Stimulated activated naive CD8-positive, alpha-beta T cell treated with anti-CD3 and anti-CD28 coated beads, Interleukin-15, Interleukin-2, amounts not matched to agents 100 U/mL and 50 U/mL, for 24 hours (primary cell): ENCODE measurements around the gene TPD52L1.
A peak's percentile ranks its signal among the peaks of the same experiment; 100 is the strongest.
"Not testable (repeated sequence)": the region's sequence is repeated elsewhere in the genome, so short reads cannot be mapped to it uniquely, and the experiment has no call there.

Experiments used
- ATAC-seq: fragments of 150-1000 bp; cut with Tn5 transposase; one replicate; pipeline ENCODE4 v1.10.0; 2021
- DNase-seq: peaks from one replicate; pipeline ENCODE4 v3.0.0; 2021

Gene TPD52L1

DNA sequence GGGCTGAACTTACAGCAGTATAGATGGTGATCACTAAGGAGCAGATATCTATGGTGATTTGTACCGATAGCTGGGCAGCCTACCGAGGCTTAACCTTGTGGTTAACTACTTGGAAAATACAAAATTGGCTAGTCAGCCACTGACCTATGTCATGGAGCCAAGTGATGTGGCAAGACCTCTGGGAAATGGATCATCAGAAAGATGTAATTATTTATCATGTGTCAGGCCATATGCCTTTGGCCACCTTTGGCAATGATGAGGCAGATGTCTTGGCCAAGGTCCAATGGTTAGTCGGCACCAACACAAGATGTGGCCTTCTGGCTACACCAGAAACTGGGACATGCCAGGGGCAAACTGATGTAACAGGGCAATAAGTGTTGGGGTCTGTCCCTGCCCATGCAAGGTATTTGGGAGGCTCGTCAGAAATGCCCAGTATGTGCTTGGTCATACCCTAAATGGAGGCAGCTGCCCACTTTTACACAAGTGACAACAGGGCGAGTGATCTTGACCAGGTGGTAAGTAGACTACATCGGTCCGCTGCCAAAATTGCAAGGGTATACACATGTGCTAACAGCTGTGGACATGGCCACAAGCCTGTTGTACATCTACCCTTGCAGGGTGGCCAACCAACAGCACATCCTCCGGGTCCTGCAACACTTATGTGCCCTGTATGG, 118.0 kb downstream of the TPD52L1 start:
- DNase-seq, result no peak
- no peak for ATAC-seq

DNA sequence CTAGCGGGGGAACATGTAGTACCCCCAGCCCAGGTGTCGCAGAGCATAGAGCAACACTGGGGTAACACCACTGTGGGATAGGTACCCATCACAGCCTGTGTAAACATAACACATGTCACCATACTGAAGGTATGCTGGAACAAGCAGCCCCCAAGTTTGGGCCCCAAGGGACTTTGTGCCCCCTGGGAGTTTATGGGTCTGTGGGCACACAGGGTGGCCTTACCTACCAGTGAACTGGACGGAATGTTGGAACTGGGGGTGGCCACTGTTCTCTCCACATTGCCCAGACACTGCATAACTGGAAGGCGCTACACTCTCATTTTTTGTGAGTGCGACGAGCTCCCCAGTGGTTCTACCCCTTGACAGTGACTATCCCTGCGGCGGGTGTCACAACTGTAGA, 119.7 kb downstream of the TPD52L1 start:
- no peak for ATAC-seq
- no peak for DNase-seq

DNA sequence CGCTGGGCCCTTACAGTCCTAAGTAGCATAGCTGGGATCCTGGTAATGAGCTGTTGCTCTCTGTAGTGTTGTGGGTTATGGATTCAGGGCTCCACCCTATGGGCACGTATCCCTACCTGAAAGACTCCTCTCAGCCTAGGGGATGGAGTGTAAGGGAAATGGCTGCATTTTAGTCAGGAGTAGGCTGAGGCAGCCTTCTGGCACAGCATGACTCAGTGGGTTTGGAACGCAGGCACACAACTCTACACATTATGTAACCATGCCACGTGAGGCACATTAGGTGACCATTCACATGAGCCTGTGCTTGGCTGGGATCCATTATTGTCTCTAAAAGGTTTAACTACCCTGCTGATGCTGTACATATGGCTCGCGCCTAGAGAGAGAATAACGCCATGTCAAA, 120.4 kb downstream of the TPD52L1 start:
- ATAC-seq (no peak), DNase-seq (no peak)

DNA sequence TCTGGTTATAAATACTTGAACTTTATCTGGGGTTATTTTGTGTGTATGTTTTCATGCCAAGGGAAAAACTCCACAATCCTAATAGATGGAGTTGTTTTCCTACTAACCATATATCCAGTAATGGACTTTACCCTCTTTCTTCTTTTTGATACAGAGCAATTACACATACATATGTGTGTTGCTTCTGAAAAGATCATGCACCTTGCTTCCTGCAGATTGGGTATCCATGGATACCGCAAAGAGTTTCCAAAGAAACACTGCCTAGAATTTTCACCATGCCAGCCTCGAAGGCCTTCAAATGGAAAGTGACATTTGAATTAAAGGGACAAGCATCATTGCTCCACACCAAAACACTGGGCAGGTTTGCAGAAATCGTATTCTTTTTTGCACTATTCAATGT, 121.4 kb downstream of the TPD52L1 start:
- no peak for ATAC-seq
- DNase-seq, result no peak

DNA sequence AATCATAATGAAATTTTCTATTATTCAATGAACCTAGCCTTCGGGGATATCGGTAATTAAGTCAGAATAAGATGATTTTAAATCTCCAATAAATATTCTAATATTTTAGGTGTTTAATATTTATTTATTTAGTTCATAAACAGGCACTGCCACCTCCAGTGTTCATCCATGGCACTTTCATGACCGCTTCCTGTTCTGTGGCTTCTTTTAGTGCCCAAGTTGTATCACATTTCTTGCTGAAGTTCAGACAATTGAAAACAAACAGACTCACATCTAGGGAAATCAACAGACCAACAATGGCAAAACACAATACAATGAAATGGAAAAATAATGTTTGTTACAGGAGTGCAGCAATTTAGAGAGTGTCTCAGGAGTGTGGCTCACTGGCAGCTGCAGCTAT, 122.2 kb downstream of the TPD52L1 start:
- no peak for DNase-seq
- no peak for ATAC-seq

DNA sequence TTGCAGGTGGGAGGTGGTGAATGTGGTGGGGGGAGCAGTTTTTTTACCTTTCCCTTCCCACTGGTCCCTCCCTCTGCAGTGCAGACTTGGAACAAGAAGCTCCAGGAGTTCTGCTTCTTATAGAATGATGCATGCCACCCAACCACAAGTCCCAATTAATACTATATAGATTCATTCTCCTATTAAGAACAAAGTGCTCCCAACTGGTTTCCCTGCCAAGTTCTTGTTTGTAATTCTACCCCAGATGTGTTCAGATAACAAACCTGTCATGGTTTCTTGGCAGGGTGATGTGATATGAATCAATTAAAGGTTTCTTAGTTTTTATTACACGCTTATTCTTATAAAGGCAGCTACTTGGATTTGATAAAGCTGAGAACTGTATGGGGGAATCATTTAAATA, 124.3 kb downstream of the TPD52L1 start:
- DNase-seq (no peak), ATAC-seq (no peak)

DNA sequence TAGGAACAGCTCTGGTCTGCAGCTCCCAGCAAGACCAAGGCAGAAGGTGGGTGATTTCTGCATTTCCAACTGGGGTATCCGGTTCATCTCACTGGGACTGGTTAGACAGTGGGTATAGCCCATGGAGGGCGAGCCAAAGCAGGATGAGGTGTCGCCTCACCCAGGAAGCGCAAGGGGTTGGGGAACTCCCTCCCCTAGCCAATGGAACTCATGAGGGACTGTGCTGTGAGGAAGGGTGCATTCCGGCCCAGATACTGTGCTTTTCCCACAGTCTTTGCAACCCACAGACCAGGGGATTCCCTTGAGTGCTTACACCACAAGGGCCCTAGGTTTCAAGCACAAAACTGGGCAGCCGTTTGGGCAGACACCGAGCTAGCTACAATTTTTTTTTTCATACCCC, 126.4 kb downstream of the TPD52L1 start:
- ATAC-seq (no peak), DNase-seq (no peak)

DNA sequence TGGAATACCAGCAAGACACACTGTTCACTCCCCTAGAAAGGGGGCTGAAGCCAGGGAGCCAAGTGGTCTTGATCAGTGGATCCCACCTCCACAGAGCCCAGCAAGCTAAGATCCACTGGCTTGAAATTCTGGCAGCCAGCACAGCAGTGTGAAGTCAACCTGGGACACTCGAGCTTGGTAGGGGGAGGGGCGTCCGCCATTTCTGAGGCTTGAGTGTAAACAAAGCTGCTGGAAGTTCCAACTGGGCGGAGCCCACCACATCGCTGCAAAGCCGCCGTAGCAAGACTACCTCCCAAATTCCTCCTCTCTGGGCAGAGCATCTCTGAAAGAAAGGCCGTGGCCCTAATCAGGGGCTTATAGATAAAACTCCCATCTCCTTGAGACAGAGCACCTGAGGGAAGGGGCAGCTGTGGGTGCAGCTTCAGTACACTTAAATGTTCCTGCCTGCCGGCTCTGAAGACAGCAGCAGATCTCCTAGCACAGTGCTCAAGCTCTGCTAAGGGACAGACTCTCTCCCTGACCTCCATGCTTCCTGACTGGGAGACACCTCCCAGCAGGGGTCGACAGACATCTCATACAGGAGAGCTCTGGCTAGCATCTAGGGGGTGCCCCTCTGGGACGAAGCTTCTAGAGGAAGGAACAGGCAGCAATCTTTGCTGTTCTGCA, 126.9 kb downstream of the TPD52L1 start:
- DNase-seq, ATAC-seq: not testable (repeated sequence)

DNA sequence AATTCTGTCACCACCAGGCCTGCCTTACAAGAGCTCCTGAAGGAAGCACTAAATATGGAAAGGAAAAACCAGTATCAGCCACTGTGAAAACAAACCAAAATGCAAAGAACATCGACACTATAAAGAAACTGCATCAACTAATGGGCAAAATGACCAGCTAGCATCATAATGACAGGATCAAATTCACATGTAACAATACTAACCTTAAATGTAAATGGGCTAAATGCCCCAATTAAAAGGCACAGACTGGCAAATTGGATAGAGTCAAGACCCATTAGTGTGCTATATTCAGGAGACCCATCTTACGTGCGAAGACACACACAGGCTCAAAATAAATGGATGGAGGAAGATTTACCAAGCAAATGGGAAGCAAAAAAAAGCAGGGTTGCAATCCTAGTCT, 128.9 kb downstream of the TPD52L1 start:
- DNase-seq, ATAC-seq: not testable (repeated sequence)

DNA sequence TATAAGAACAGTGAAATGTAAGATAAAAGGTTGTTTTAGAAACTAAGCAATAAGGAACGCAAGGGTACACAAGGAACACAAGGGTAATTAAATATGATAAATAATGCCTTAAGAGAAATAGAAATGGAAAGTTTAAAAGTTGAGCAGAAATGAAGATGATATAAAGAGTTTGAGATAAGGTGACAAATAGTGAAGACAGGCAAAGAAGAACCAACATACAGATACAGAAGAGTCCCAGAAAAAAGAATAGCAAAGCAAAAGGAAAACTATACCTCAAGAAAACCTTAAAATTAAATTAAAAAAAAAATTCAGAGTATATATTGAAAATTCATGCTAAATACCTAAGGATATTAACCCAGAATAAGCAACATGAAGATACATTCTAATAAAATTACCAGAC, 131.8 kb downstream of the TPD52L1 start:
- ATAC-seq (no peak), DNase-seq (no peak)

DNA sequence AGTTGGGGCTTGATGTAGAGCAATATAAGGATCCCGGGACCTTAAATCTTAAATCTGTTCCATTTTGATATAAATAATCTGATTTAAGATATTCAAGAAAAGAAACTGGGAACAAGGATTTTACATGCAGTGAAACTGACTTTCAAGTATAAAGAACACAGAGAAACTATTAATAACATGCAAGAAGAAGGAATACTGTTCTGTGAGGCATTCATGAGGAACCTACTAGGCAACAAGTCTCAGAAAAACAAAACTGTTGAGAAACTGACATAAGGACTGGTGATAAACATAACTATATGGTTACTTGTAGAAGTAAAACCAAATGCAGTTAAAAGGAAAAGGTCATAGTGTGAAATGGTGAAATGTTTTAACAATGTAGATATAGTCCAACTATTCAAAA, 132.4 kb downstream of the TPD52L1 start:
- ATAC-seq (no peak), DNase-seq (no peak)

DNA sequence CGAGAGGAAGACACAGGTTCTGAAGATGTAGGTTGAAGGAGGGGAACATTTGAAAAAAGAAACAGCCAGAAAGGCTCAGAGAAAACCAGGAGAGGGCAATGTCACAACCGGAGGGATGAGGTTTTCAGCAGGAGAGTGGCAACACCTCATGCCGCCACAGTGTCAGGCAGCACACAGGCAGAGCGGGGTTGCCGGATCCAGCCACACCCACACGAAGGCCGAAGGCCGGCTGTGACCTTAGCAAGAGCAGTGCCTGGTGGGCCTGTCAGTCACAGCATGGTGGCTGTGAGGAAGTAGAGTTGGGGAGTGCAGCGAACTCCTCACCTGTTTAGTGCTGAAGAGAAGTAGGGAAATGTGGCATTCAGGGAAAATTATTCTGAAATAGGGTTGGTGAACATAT, 134.1 kb downstream of the TPD52L1 start:
- no peak for DNase-seq
- ATAC-seq, result no peak

DNA sequence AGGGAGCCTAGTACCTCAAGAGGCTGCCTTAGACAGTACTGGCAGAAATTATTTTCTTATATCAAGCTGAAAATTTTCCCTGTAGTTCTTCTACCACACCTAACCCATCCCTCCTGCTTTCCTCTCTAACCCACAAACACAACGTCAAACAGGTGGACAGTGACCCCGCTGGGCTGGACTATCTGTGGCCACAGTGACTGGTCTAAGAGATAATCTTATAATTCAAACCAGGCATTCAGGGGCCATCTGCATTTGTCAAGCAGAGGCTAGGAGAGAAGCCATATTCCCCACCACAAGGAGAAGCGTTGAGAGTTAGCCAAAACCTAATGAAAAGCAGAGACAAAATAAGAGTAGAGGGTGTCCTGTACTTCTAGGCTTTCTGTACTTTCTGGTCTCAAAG, 140.0 kb downstream of the TPD52L1 start:
- ATAC-seq (no peak), DNase-seq (no peak)

DNA sequence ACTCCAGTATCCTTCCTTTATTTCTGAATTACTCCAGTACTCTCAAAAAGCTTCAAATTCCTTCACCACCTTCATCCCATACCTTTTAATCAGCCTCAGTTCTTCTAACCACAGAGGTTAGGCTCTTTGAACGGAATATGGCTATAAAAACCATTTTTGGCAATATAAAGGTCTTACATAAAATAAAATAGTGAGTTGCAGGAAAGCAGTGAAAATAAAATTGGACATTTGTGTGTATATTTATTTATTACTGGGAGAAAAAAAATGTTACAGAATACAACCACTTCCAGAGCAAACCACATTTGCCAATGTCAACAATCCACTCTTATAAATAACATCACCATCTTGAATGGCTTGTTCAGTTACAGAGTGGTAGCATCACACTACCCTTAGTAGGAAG, 140.5 kb downstream of the TPD52L1 start:
- ATAC-seq (no peak), DNase-seq (no peak)

DNA sequence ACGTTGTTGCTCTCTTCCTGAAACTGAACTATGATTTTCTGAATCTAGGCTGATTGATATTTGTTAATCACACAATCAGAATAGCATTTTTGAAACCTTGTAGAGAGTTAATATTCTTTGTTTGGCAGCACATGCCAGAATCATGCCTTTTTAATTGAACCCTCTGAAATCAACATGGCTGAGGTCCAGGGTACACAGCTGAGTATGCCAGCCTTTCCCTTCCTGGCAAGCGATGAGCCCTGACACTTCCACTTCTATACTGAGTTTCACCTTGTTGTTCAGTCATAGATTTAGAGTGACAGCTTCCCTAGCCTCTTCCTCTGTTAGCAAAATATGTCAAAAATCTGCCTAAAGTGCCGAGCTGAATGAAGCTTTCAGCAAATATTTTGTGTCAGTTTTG, 141.4 kb downstream of the TPD52L1 start:
- DNase-seq (no peak), ATAC-seq (no peak)

DNA sequence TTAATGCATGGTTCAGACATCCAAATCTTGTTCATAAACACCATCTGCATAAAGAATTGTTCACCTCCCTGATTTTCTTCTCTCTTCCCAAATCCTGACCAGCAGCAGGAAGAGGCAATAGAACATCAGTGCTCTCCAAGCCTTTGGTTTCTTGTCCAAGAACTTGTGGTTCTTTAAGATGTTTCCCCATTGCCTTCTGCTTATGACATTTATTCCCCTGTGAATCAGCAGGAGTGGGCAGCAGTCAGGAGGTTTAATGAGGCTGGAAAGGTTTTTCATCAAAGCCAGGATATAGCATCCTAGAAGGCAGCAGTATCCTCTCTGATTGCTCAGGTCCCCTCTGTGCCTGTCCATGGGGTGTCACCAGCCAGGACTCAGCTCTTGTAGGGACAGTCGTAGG, 142.9 kb downstream of the TPD52L1 start:
- DNase-seq, result no peak
- no peak for ATAC-seq

DNA sequence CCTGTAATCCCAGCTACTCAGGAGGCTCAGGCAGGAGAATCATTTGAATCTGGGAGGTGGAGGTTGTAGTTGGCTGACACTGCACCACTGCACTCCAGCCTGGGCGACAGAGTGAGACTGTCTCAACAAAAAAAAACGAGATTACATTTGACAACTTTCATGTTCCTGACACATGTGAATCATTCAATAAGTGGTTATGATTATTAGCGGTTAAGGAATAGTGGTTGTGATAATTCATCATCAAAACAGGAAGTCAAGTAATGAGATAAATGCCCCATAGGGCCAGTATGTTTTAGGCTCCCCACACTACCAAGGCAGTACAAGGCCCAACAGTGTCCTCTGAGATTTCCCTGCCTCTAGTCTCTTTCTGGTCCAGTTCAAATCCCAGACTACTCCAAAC, 145.7 kb downstream of the TPD52L1 start:
- ATAC-seq (no peak), DNase-seq (no peak)

DNA sequence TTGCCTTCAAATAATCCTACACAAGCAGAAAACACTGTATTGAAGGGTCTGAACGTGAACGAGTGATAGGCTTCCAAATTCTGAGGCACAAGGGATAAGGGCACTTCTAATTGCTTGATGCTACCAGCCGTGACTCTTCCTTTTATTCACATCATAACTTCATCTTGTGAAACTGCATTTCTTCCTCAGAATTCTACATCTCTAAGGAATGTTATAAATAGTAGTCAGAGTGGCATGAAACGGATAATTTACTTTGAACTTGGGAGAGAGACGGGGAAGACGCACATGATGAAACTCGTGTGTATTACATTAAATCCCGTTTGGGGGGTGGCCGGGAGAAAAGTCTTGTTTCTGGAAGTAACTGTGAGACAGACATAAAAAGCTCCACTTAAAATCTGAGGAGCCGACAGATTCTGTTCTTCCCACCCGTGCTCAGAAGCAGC, 147.4 kb downstream of the TPD52L1 start:
- no peak for ATAC-seq

DNA sequence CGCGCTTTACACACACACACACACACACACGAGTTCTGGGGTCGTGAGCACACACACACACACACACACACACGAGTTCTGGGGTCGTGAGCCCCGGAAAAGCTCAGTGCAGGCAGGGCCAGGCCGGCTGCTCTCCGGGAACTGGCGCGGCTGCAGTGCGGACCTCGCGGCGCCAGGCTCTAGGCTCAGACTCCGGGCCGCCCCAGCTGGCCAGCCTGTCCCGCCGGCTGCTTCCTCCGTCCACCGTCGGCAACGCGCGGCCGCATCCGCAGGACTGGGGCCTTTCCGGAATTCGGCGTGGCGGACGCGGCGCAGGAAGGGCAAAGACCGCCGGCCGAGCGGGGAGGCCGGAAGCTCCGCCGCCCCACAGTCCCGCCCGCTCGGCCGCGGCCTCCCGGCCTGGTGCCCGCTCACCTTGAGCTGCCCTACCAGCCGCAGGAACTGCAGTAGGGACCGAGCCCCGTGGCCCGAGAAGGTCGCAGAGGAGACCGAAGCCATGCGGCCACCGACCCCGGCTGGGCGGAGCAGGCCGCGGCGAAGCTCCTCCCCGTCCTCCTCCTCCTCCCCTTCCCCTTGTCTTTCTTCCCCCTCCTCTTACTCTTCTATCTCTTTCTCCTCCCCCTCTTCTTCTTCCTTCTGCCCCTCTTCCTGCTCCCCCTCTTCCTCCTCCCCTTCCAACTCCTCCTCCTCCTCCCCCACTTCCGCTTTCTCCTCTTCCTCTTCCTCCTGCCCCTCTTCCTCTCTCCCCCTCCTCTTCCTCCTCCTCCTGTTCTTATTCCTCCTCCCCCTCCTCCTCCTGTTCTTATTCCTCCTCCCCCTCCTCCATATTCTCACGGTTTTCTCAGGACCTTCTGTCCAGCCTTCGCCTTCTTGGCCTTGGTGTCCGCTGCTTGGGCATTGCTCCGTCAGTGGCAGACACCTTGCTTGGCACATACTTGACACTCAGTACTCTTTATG, 148.1 kb downstream of the TPD52L1 start, which contains the start of gene HDDC2:
Gene HDDC2, minus strand, starts transcription at position 533 of the 957 bp plus-strand sequence. Its CDS starts 35 bp downstream, at position 498.
- peak; percentile 63 for DNase-seq
- ATAC-seq, result peak; percentile 70

More for the DNA sequence above, 147.4 kb downstream of the TPD52L1 start:
- DNase-seq, result no peak

DNA sequence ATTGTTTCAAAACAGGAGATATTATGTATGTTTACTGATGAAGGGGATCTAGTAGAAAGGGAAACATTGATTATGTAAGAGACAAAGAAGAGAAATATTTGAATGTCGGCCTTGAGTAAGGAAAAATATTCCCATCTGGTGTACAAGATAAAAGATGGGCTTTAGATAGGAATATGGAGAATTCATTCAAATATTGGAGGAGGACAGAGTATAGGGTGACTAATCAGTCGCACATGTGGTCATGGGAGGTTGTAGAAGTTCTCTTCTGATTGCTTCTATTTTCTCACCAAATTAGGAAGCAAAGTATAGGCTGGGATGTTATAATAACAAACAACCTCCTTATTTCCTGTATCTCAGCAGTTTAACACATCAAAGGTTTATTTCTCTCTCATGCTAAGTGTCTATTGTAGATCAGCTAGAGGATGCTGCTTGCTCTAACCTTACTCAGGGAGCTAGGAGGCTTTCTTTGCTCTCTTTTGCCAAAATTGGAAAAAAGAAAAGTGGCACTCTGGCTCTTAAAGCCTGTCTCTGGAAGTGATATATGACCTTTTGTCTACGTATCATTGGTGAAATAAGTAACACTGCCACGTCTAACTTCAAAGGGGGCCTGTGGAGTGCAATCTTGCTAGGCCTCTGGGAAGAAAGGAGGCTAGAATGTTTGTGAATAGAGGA, 149.4 kb downstream of the TPD52L1 start:
- DNase-seq (no peak), ATAC-seq (no peak)

DNA sequence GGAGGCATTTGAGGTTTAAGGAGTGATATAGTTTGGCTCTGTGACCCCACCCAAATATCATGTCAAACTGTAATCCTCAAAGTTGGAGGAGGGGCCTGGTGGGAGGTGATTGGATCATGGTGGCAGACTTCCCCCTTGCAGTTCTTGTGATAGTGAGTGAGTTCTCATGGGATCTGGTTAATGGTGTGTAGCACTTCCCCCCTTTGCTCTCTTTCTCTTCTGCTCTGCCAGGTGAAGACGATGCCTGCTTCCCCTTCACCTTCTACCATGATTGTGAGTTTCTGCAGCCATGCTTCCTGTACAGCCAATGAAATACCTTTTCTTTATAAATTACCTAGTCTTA, 149.9 kb downstream of the TPD52L1 start:
- DNase-seq (no peak), ATAC-seq (no peak)

DNA sequence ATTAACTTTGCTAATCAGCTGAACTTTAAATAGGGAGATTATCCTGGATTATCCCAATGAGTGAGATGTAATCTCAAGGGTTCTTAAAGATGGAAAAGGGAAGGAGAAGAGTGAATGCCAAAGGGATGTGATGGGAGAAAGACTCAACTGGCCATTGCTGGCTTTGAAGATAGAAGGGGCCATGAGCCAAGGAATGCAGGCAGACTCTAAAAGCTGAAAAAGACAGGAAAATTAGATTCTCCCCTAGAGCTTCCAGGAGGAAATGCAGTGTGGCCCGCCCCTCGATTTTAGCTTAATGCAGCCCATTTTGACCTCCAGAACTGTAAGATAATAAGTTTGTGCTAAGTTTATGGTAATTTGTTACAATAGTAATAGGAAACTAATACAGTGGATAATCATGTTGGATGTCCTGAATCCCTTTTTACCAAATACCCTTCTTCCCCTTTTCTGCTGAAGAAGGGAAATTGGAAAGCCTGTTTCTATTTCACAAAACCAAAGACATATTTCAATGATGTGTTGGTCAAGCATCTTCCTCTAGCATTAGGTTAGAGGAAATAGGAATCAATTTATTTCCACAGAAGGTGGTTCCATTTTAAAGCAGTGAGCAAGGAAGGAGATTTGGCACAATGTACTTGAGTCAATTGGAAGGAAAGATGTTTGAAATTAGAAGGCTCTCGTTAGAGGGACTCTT, 151.5 kb downstream of the TPD52L1 start:
- ATAC-seq (no peak), DNase-seq (no peak)
